Skeletal muscle cell (primary cell): Measurements from ENCODE around the gene MEDAG.

Source experiments
- DNase-seq: peaks from one replicate; pipeline ENCODE4 v3.0.0-alpha.2; 2010; ENCODE audit warnings: low read depth
- H3K4me3 ChIP-seq: 2 replicates; pipeline ENCODE4 v1.5.1; 2011; ENCODE audit warnings: low read depth, mild to moderate bottlenecking, control low read depth, low read length, moderate library complexity

Gene MEDAG

GRCh38 chr13:30932481-30933353 is 26.6 kb downstream of the MEDAG start, which contains the start of gene TEX26:
TEX26 (plus strand) TSS chr13:30932656; CDS start chr13:30932716, 60 bp downstream.
- DNase-seq = no peak
- H3K4me3 ChIP-seq = no peak within 1 kb of the TSS

GRCh38 chr13:30933354-30933670 is 27.2 kb downstream of the MEDAG start:
- H3K4me3 ChIP-seq = no peak overlapping the region
- DNase-seq = no peak

- no peak overlapping the region for H3K4me3 ChIP-seq
- no peak for DNase-seq
These were observed 28.3 kb downstream of the MEDAG start for GRCh38 chr13:30934381-30934780.

DNA sequence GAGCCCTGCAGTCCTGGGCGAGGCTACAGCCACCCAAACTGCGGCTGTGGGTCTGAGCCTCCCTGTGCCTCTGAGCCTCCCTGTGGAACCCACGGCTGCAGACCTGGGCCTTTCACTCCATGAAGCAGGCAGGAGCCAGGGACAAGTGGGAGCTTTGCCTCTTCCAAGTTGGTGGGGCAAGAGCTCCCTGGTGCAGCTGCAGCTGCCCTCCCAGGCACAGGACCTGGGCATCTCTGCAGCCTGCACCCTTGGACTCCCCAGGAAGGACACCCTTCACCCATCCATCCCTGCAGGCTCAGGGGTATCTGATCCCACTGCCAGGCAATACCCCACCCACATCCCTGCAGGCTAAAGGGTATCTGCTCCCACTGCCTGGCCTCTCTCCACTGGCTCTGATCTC is 28.7 kb downstream of the MEDAG start:
- H3K4me3 ChIP-seq = no peak overlapping the region
- no peak for DNase-seq

- no peak overlapping the region for H3K4me3 ChIP-seq
- no peak for DNase-seq
These were observed 30.9 kb downstream of the MEDAG start for GRCh38 chr13:30936971-30937370.

DNA sequence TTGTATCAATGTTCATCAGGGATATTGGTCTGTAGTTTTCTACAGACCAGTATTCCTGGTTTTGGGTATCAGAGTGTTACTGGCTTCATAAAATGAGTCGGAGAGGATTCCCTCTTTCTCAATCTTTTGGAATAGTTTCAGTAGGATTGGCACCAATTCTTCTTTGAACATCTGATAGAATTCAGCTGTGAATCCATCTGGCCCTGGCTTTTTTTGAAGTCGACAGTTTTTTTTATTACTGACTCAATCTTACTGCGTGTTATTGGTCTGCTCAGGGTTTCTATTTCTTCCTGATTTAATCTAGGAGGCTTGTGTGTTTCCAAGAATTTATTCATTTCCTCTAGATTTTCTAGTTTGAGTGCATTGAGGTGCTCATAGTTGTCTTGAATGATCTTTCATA is 37.8 kb downstream of the MEDAG start:
- DNase-seq = no peak
- H3K4me3 ChIP-seq = no peak overlapping the region

DNA sequence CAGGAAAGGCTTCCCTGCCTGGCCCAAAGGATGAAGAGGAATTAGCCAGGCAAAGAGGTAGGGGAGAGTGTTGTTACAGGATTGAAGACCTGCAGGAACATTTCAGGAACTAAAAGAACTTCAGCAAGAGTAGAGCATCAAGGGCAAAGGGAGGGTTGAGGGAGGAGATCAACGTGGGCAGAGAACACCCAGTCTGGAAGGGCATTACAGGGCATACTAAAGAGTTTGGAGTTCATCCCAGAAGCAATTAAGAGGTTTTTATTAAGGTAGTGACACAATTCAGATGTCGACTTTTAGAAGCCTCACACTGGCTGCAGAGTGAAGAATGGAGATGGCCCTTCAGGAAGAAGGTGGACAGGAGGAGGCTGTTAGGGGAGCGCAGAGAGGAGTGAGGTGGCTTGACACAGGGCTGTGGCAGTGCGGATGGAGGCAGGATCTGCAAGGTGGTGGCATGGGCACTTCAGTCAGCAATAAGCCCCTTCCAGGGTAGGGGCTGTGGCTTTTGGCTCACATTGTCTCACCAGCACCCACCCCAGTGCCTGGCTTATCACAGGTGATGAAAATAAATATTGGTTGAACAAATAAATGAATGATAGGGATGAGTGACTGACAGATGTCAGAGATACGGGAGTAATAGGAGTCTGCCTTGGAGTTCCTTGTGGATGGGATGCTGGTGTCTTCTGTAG is 51.3 kb downstream of the MEDAG start:
- no peak overlapping the region for H3K4me3 ChIP-seq
- no peak for DNase-seq

DNA sequence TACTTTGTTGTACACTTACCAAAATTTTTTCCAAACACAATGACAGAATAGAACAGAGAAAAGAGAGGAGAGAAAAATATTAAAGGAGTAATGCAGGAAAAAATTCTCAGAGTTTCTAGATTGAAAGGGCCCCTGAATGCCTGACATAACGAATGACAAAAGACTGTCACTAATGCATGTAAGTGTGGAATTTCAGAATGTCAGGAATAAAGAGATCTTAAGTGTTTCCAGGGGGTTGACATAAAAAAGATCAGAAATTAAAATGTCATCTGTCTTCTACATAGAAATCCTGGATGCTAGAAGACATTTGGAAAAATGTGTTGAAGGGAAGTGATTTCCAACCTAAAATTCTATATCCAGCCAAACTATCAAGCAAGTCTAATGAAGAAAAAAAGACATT is 53.6 kb downstream of the MEDAG start:
- no peak for DNase-seq
- no peak overlapping the region for H3K4me3 ChIP-seq

GRCh38 chr13:30963791-30964190 is 57.7 kb downstream of the MEDAG start:
- no peak for DNase-seq
- no peak overlapping the region for H3K4me3 ChIP-seq

- no peak overlapping the region for H3K4me3 ChIP-seq
- DNase-seq = no peak
These were observed 59.3 kb downstream of the MEDAG start for GRCh38 chr13:30965380-30965779.

- H3K4me3 ChIP-seq = no peak overlapping the region
- DNase-seq = no peak
These were observed 60.0 kb downstream of the MEDAG start for GRCh38 chr13:30966101-30966500.

DNA sequence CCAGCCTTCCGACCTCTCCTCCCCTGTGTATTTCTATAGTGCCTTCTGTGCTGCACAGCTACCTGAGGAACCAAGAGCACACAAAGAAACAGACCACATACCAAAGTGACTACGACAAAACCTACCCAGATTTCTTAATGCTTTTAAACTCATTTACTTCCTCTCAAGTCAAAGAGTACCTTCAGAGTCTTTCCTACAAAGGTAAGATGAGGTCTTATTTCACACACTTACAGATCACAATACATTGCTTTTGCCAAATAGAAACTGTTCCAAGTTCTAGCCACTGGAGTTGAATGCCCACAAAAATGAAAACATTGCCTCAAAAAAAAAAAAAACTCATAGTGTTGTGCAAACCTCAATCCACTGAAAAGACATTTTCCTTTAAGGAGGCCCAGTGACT is 62.8 kb downstream of the MEDAG start:
- no peak for DNase-seq

GRCh38 chr13:30971575-30971974 is 65.5 kb downstream of the MEDAG start:
- no peak overlapping the region for H3K4me3 ChIP-seq
- no peak for DNase-seq

More for the DNA sequence above, 62.8 kb downstream of the MEDAG start:
- H3K4me3 ChIP-seq = no peak overlapping the region

DNA sequence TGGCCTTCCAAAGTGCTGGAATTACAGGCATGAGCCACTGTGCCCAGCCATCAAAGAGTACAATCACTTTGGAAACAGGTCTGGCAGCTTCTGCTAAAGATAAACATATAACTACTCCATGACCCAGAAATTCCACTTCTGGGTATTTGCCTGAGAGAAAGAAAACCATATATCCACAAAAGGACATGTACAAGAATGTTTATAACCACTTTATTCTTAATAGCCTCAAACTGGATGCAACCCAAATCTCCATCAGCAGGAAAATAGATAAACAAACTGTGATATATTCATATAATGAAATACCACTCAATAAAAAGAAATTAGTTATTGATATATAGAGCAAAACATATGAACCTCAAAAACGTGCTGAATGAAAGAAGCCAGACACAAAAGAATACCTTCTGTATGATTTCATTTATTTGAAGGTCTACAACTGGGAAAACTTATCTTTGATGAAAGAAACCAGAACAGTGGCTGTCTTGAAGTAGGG is 66.9 kb downstream of the MEDAG start:
- no peak overlapping the region for H3K4me3 ChIP-seq
- no peak for DNase-seq

DNA sequence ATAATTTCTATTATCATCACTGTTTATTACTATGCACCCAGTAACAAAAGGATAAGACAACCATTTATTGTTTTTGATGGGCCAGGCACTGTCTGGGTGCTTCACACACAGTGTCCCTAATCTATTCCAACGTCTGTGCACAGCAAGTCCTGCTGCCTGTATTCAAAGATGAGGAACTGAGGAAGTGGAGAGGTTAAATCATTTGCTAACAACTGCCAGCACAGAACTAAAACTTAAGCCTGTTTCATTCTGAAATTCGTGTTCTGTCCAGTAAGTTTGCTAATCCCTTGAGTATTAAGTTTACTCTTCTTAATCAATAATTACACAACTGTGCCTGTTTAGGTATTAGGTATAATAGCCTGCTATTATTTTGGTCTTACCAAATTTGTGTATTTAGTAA is 68.3 kb downstream of the MEDAG start:
- DNase-seq = no peak
- no peak overlapping the region for H3K4me3 ChIP-seq
